Activated naive CD4-positive, alpha-beta T cell treated with Interleukin-2 at 50 U/mL for 16 hours (primary cell): ENCODE measurements around the gene OPA1.
"Not testable (repeated sequence)": the region's sequence is repeated elsewhere in the genome, so short reads cannot be mapped to it uniquely, and the experiment has no call there.

ENCODE experiments used
- DNase-seq: peaks from one replicate; pipeline ENCODE4 v3.0.0-alpha.2; 2020

The OPA1 gene

GRCh38 chr3:193593668-193594030 lies 641 bp downstream of the OPA1 start:
- DNase-seq, result peak; percentile 56

GRCh38 chr3:193594946-193595689 lies 2.1 kb downstream of the OPA1 start:
- DNase-seq, result no peak

GRCh38 chr3:193595939-193596487 lies 3.0 kb downstream of the OPA1 start:
- DNase-seq, result no peak

- DNase-seq, result no peak
Measured at GRCh38 chr3:193598202-193598601, 5.2 kb downstream of the OPA1 start.

- DNase-seq, result no peak
Measured at GRCh38 chr3:193599393-193599792, 6.4 kb downstream of the OPA1 start.

GRCh38 chr3:193605876-193606275 lies 12.9 kb downstream of the OPA1 start:
- DNase-seq, result peak; percentile 38

GRCh38 chr3:193606892-193607291 lies 13.9 kb downstream of the OPA1 start:
- DNase-seq, result not testable (repeated sequence)

GRCh38 chr3:193610516-193610915 lies 17.5 kb downstream of the OPA1 start:
- not testable (repeated sequence) for DNase-seq

- no peak for DNase-seq
Measured at GRCh38 chr3:193614430-193614829, 21.4 kb downstream of the OPA1 start.

- no peak for DNase-seq
Measured at GRCh38 chr3:193617628-193618027, 24.6 kb downstream of the OPA1 start.

GRCh38 chr3:193620057-193620456 lies 27.0 kb downstream of the OPA1 start:
- DNase-seq, result no peak

- no peak for DNase-seq
Measured at GRCh38 chr3:193620650-193621049, 27.6 kb downstream of the OPA1 start.

GRCh38 chr3:193621127-193621526 lies 28.1 kb downstream of the OPA1 start:
- no peak for DNase-seq

- no peak for DNase-seq
Measured at GRCh38 chr3:193630005-193630404, 37.0 kb downstream of the OPA1 start.

- no peak for DNase-seq
Measured at GRCh38 chr3:193637831-193638230, 44.8 kb downstream of the OPA1 start.

- no peak for DNase-seq
Measured at GRCh38 chr3:193638833-193639232, 45.8 kb downstream of the OPA1 start.

- DNase-seq, result no peak
Measured at GRCh38 chr3:193640165-193640715, 47.2 kb downstream of the OPA1 start.

GRCh38 chr3:193640728-193641439 lies 47.9 kb downstream of the OPA1 start:
- no peak for DNase-seq

GRCh38 chr3:193641440-193641775 lies 48.4 kb downstream of the OPA1 start:
- DNase-seq, result no peak

- DNase-seq, result no peak
Measured at GRCh38 chr3:193645806-193646205, 52.8 kb downstream of the OPA1 start.

- DNase-seq, result no peak
Measured at GRCh38 chr3:193648542-193649076, 55.6 kb downstream of the OPA1 start.

- DNase-seq, result no peak
Measured at GRCh38 chr3:193650585-193650984, 57.6 kb downstream of the OPA1 start.

- DNase-seq, result no peak
Measured at GRCh38 chr3:193655831-193656433, 62.9 kb downstream of the OPA1 start.
